ENCODE data around the gene SATB1.

- TF ChIP-seq, protein P1, sequence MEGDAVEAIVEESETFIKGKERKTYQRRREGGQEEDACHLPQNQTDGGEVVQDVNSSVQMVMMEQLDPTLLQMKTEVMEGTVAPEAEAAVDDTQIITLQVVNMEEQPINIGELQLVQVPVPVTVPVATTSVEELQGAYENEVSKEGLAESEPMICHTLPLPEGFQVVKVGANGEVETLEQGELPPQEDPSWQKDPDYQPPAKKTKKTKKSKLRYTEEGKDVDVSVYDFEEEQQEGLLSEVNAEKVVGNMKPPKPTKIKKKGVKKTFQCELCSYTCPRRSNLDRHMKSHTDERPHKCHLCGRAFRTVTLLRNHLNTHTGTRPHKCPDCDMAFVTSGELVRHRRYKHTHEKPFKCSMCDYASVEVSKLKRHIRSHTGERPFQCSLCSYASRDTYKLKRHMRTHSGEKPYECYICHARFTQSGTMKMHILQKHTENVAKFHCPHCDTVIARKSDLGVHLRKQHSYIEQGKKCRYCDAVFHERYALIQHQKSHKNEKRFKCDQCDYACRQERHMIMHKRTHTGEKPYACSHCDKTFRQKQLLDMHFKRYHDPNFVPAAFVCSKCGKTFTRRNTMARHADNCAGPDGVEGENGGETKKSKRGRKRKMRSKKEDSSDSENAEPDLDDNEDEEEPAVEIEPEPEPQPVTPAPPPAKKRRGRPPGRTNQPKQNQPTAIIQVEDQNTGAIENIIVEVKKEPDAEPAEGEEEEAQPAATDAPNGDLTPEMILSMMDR (IDR thresholded peaks at IDR 0.05; ENCODE audit: insufficient read depth, low read length) = no peak
- TF ChIP-seq POLR2AphosphoS5 (IDR thresholded peaks at IDR 0.05; ENCODE audit: low read depth) = no peak
These were observed 74.0 kb downstream of the SATB1 start for GRCh38 chr3:18351069-18351628.

All from HL-60 (cell line).